Loucy (cell line): ENCODE data around the gene MOV10L1.

Source experiments
- EZH2phosphoT487 ChIP-seq: fragments of 200-600 bp; IDR thresholded peaks from 2 replicates; pipeline ENCODE4 v1.6.1; 2018; ENCODE audit warnings: antibody characterized with exemption, mild to moderate bottlenecking, moderate library complexity, borderline replicate concordance
- TF ChIP-seq, protein P1 (sequence below): fragments of 200-600 bp; sonication (generic); conservative IDR thresholded peaks from 2 replicates; pipeline ENCODE4 v1.5.1; 2014; ENCODE audit warnings: mild to moderate bottlenecking, antibody characterized with exemption, low read length

- TF ChIP-seq, protein P1, sequence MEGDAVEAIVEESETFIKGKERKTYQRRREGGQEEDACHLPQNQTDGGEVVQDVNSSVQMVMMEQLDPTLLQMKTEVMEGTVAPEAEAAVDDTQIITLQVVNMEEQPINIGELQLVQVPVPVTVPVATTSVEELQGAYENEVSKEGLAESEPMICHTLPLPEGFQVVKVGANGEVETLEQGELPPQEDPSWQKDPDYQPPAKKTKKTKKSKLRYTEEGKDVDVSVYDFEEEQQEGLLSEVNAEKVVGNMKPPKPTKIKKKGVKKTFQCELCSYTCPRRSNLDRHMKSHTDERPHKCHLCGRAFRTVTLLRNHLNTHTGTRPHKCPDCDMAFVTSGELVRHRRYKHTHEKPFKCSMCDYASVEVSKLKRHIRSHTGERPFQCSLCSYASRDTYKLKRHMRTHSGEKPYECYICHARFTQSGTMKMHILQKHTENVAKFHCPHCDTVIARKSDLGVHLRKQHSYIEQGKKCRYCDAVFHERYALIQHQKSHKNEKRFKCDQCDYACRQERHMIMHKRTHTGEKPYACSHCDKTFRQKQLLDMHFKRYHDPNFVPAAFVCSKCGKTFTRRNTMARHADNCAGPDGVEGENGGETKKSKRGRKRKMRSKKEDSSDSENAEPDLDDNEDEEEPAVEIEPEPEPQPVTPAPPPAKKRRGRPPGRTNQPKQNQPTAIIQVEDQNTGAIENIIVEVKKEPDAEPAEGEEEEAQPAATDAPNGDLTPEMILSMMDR: no peak
- no peak for TF ChIP-seq EZH2phosphoT487
These were observed 15.0 kb upstream of the MOV10L1 start for GRCh38 chr22:50074551-50075530.
